HepG2 (cell line): Measurements from ENCODE around the gene ATG7.

Experiments used
- PAX8 ChIP-seq: sonication (generic); formaldehyde crosslinking; IDR thresholded peaks from 2 replicates; pipeline ENCODE4 v1.8.0; 2022; ENCODE audit warnings: mild to moderate bottlenecking, missing genetic modification reagents, borderline replicate concordance
- SRSF4 ChIP-seq: fragments of 200-400 bp; formaldehyde crosslinking; IDR thresholded peaks from one replicate; pipeline ENCODE4 v1.6.1; 2018; ENCODE audit warnings: mild to moderate bottlenecking, low read depth, low read length, moderate library complexity; ENCODE audit not compliant: poor library complexity, severe bottlenecking
- TBL1XR1 ChIP-seq: fragments of 150-350 bp; IDR thresholded peaks from 2 replicates; pipeline ENCODE4 v1.6.1; 2014; ENCODE audit warnings: borderline replicate concordance, low read length; ENCODE audit not compliant: partially characterized antibody
- TCF12 ChIP-seq, 2 experiments: fragments of 450-650 bp in 1 of 2; sonication (generic) in 1 of 2; formaldehyde crosslinking in 1 of 2; IDR thresholded peaks; 2 replicates each; pipeline versions ENCODE4 v1.6.1 to v1.8.0; 2017 to 2022; ENCODE audit warnings: antibody characterized with exemption in 1 of 2, mild to moderate bottlenecking in 1 of 2, missing genetic modification reagents in 1 of 2, moderate library complexity in 1 of 2
- ZNF878 ChIP-seq: sonication (generic); formaldehyde crosslinking; IDR thresholded peaks from 2 replicates; pipeline ENCODE4 v1.8.1; 2023; ENCODE audit warnings: mild to moderate bottlenecking, missing genetic modification reagents, moderate library complexity
- TF ChIP-seq, protein P1 (sequence below): sonication (generic); formaldehyde crosslinking; IDR thresholded peaks from 2 replicates; pipeline ENCODE4 v1.9.0; 2021; ENCODE audit warnings: mild to moderate bottlenecking, missing genetic modification reagents
- TF ChIP-seq, protein P2 (sequence below): sonication (generic); formaldehyde crosslinking; IDR thresholded peaks from 2 replicates; pipeline ENCODE4 v1.5.0; 2020; ENCODE audit warnings: mild to moderate bottlenecking, missing genetic modification reagents, moderate library complexity
- TF ChIP-seq, protein P3 (sequence below): sonication (generic); formaldehyde crosslinking; IDR thresholded peaks from 2 replicates; pipeline ENCODE4 v1.9.0; 2021; ENCODE audit warnings: missing genetic modification reagents, borderline replicate concordance
- TF ChIP-seq, protein P4 (sequence below): sonication (generic); formaldehyde crosslinking; IDR thresholded peaks from 2 replicates; pipeline ENCODE4 v1.4.0; 2020; ENCODE audit warnings: missing genetic modification reagents

DNA sequence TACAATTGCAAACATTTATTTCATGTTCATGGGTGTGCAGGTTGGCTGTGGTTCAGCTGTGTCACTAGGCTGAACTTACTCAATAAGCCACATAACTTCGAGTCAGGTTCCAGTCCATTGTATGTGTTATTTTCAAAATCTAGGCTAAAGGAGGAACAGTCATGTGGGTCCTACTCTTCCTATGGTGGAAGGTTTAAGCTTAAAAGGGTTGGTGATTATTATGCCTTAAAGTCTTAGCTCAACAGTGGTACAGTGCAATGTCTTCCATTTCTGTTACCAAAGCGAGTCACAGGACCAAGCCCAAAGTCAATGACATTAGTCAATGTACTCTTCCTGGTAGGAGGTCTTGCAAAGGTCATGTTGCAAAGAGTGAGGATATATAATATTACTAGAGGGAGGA is 78.2 kb downstream of the ATG7 start:
- TF ChIP-seq PAX8 (CRISPR knock-in tag) (no peak), ZNF878 (CRISPR knock-in tag) (no peak), SRSF4 (no peak), TCF12 (IDR thresholded peaks at IDR 0.05) (no peak), TCF12 (CRISPR knock-in tag; IDR thresholded peaks at IDR 0.05) (no peak), TBL1XR1 (no peak)
- TF ChIP-seq, protein P1, sequence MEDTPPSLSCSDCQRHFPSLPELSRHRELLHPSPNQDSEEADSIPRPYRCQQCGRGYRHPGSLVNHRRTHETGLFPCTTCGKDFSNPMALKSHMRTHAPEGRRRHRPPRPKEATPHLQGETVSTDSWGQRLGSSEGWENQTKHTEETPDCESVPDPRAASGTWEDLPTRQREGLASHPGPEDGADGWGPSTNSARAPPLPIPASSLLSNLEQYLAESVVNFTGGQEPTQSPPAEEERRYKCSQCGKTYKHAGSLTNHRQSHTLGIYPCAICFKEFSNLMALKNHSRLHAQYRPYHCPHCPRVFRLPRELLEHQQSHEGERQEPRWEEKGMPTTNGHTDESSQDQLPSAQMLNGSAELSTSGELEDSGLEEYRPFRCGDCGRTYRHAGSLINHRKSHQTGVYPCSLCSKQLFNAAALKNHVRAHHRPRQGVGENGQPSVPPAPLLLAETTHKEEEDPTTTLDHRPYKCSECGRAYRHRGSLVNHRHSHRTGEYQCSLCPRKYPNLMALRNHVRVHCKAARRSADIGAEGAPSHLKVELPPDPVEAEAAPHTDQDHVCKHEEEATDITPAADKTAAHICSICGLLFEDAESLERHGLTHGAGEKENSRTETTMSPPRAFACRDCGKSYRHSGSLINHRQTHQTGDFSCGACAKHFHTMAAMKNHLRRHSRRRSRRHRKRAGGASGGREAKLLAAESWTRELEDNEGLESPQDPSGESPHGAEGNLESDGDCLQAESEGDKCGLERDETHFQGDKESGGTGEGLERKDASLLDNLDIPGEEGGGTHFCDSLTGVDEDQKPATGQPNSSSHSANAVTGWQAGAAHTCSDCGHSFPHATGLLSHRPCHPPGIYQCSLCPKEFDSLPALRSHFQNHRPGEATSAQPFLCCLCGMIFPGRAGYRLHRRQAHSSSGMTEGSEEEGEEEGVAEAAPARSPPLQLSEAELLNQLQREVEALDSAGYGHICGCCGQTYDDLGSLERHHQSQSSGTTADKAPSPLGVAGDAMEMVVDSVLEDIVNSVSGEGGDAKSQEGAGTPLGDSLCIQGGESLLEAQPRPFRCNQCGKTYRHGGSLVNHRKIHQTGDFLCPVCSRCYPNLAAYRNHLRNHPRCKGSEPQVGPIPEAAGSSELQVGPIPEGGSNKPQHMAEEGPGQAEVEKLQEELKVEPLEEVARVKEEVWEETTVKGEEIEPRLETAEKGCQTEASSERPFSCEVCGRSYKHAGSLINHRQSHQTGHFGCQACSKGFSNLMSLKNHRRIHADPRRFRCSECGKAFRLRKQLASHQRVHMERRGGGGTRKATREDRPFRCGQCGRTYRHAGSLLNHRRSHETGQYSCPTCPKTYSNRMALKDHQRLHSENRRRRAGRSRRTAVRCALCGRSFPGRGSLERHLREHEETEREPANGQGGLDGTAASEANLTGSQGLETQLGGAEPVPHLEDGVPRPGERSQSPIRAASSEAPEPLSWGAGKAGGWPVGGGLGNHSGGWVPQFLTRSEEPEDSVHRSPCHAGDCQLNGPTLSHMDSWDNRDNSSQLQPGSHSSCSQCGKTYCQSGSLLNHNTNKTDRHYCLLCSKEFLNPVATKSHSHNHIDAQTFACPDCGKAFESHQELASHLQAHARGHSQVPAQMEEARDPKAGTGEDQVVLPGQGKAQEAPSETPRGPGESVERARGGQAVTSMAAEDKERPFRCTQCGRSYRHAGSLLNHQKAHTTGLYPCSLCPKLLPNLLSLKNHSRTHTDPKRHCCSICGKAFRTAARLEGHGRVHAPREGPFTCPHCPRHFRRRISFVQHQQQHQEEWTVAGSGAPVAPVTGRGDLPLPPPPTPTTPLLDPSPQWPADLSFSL (CRISPR knock-in tag) = no peak
- TF ChIP-seq, protein P2, sequence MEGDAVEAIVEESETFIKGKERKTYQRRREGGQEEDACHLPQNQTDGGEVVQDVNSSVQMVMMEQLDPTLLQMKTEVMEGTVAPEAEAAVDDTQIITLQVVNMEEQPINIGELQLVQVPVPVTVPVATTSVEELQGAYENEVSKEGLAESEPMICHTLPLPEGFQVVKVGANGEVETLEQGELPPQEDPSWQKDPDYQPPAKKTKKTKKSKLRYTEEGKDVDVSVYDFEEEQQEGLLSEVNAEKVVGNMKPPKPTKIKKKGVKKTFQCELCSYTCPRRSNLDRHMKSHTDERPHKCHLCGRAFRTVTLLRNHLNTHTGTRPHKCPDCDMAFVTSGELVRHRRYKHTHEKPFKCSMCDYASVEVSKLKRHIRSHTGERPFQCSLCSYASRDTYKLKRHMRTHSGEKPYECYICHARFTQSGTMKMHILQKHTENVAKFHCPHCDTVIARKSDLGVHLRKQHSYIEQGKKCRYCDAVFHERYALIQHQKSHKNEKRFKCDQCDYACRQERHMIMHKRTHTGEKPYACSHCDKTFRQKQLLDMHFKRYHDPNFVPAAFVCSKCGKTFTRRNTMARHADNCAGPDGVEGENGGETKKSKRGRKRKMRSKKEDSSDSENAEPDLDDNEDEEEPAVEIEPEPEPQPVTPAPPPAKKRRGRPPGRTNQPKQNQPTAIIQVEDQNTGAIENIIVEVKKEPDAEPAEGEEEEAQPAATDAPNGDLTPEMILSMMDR (CRISPR knock-in tag) = no peak
- TF ChIP-seq, protein P3, sequence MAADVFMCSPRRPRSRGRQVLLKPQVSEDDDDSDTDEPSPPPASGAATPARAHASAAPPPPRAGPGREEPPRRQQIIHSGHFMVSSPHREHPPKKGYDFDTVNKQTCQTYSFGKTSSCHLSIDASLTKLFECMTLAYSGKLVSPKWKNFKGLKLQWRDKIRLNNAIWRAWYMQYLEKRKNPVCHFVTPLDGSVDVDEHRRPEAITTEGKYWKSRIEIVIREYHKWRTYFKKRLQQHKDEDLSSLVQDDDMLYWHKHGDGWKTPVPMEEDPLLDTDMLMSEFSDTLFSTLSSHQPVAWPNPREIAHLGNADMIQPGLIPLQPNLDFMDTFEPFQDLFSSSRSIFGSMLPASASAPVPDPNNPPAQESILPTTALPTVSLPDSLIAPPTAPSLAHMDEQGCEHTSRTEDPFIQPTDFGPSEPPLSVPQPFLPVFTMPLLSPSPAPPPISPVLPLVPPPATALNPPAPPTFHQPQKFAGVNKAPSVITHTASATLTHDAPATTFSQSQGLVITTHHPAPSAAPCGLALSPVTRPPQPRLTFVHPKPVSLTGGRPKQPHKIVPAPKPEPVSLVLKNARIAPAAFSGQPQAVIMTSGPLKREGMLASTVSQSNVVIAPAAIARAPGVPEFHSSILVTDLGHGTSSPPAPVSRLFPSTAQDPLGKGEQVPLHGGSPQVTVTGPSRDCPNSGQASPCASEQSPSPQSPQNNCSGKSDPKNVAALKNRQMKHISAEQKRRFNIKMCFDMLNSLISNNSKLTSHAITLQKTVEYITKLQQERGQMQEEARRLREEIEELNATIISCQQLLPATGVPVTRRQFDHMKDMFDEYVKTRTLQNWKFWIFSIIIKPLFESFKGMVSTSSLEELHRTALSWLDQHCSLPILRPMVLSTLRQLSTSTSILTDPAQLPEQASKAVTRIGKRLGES = no peak
- TF ChIP-seq, protein P4, sequence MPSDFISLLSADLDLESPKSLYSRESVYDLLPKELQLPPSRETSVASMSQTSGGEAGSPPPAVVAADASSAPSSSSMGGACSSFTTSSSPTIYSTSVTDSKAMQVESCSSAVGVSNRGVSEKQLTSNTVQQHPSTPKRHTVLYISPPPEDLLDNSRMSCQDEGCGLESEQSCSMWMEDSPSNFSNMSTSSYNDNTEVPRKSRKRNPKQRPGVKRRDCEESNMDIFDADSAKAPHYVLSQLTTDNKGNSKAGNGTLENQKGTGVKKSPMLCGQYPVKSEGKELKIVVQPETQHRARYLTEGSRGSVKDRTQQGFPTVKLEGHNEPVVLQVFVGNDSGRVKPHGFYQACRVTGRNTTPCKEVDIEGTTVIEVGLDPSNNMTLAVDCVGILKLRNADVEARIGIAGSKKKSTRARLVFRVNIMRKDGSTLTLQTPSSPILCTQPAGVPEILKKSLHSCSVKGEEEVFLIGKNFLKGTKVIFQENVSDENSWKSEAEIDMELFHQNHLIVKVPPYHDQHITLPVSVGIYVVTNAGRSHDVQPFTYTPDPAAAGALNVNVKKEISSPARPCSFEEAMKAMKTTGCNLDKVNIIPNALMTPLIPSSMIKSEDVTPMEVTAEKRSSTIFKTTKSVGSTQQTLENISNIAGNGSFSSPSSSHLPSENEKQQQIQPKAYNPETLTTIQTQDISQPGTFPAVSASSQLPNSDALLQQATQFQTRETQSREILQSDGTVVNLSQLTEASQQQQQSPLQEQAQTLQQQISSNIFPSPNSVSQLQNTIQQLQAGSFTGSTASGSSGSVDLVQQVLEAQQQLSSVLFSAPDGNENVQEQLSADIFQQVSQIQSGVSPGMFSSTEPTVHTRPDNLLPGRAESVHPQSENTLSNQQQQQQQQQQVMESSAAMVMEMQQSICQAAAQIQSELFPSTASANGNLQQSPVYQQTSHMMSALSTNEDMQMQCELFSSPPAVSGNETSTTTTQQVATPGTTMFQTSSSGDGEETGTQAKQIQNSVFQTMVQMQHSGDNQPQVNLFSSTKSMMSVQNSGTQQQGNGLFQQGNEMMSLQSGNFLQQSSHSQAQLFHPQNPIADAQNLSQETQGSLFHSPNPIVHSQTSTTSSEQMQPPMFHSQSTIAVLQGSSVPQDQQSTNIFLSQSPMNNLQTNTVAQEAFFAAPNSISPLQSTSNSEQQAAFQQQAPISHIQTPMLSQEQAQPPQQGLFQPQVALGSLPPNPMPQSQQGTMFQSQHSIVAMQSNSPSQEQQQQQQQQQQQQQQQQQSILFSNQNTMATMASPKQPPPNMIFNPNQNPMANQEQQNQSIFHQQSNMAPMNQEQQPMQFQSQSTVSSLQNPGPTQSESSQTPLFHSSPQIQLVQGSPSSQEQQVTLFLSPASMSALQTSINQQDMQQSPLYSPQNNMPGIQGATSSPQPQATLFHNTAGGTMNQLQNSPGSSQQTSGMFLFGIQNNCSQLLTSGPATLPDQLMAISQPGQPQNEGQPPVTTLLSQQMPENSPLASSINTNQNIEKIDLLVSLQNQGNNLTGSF (CRISPR knock-in tag) = no peak
